GM12878 (cell line): ENCODE data around the gene EBI3. TPM values are rescaled to one million over a fixed set of nuclear protein-coding genes. Genes with fewer than 3 reads are reported as not detected.

Experiments
- IRF3 ChIP-seq: fragments of 450-650 bp; IDR thresholded peaks from 2 replicates; pipeline ENCODE4 v1.6.1; 2014; ENCODE audit warnings: mild to moderate bottlenecking
- JUND ChIP-seq: IDR thresholded peaks from 2 replicates; pipeline ENCODE4 v1.6.1; 2012; ENCODE audit warnings: low read depth, mild to moderate bottlenecking, low read length, improper control_type of control experiment, moderate library complexity
- MTA3 ChIP-seq: IDR thresholded peaks from 2 replicates; pipeline ENCODE4 v1.6.1; 2012; ENCODE audit warnings: low read length, inconsistent platforms, borderline replicate concordance
- TBL1XR1 ChIP-seq: IDR thresholded peaks from 2 replicates; pipeline ENCODE4 v1.6.1; 2012; ENCODE audit warnings: low read depth, low read length, improper control_type of control experiment
- ZBTB11 ChIP-seq: fragments of 450-650 bp; formaldehyde crosslinking; IDR thresholded peaks from 2 replicates; pipeline ENCODE4 v1.5.0; 2022; ENCODE audit warnings: mild to moderate bottlenecking, missing genetic modification characterization
- ZBTB40 ChIP-seq: fragments of 450-650 bp; IDR thresholded peaks from 2 replicates; pipeline ENCODE4 v1.6.1; 2016; ENCODE audit warnings: mild to moderate bottlenecking, moderate library complexity, borderline replicate concordance
- polyA plus RNA-seq, 11 experiments: library from polyadenylated mRNA; depleted of rRNA in 4 of 11; unstranded in 6 of 11; stranded (reverse) in 5 of 11; fragments of >200 nt; fragmentation: Nextera tagmentation in 4 of 11; fragmentation: Illumina TruSeq in 1 of 11; extraction: Ambion mirVana in 4 of 11; extraction: Trizol in 1 of 11; gene quantifications; 1 replicate in 1 of 11; 2 replicates in 10 of 11; pipeline versions ENCODE4 v1.2.1 to v1.2.3, GENCODE V29; 2011 to 2016; ENCODE audit warnings: inconsistent platforms in 2 of 11, missing spikeins in 2 of 11, low read depth in 1 of 11
- total RNA-seq, 4 experiments: library from RNA; depleted of rRNA in 3 of 4; stranded (reverse); fragments of >200 nt in 3 of 4; fragmentation: Illumina TruSeq in 1 of 4; extraction: Trizol in 1 of 4; gene quantifications; 2 replicates each; pipeline versions ENCODE4 v1.2.1 to v1.2.3, GENCODE V29; 2013 to 2021

Gene EBI3
- total and polyA plus RNA-seq, 10 of the 15 experiments (the other 5 are each of a cell fraction or from before 2014, with no cell fraction given), result 22.0 to 288 (median 186) TPM

- no peak for TF ChIP-seq ZBTB40
- no peak for TF ChIP-seq IRF3
- TF ChIP-seq JUND, result no peak
- TF ChIP-seq MTA3, result no peak
- TF ChIP-seq ZBTB11 (CRISPR knock-in tag), result no peak
- no peak for TF ChIP-seq TBL1XR1
These were observed 39.6 kb downstream of the EBI3 start (continued) for GRCh38 chr19:4268816-4269430.
